HepG2 (cell line): ENCODE results near the gene NFATC3. TPM values are rescaled to one million over a fixed set of nuclear protein-coding genes. Genes with fewer than 3 reads are reported as not detected.

ENCODE experiments used
- ATAD3A ChIP-seq: sonication (generic); formaldehyde crosslinking; IDR thresholded peaks from 2 replicates; pipeline ENCODE4 v1.4.0; 2020; ENCODE audit warnings: missing genetic modification reagents
- CAMTA2 ChIP-seq: sonication (generic); formaldehyde crosslinking; IDR thresholded peaks from 2 replicates; pipeline ENCODE4 v1.4.0; 2020; ENCODE audit warnings: mild to moderate bottlenecking, missing genetic modification reagents, borderline replicate concordance
- GTF2F1 ChIP-seq: fragments of 150-350 bp; IDR thresholded peaks from 2 replicates; pipeline ENCODE4 v1.6.1; 2014; ENCODE audit warnings: low read length
- KDM5A ChIP-seq: fragments of 200-600 bp; sonication (generic); IDR thresholded peaks from 2 replicates; pipeline ENCODE4 v1.7.0; 2018; ENCODE audit warnings: antibody characterized with exemption, mild to moderate bottlenecking, low read length, borderline replicate concordance
- MED8 ChIP-seq: sonication (generic); formaldehyde crosslinking; IDR thresholded peaks from 2 replicates; pipeline ENCODE4 v1.8.1; 2023; ENCODE audit warnings: mild to moderate bottlenecking, missing genetic modification reagents; ENCODE audit not compliant: insufficient replicate concordance
- MTA3 ChIP-seq: sonication (generic); formaldehyde crosslinking; IDR thresholded peaks from 2 replicates; pipeline ENCODE4 v1.4.0; 2020; ENCODE audit warnings: missing genetic modification reagents
- TP53 ChIP-seq: sonication (generic); formaldehyde crosslinking; conservative IDR thresholded peaks from 2 replicates; pipeline ENCODE4 v1.4.0; 2020; ENCODE audit warnings: missing genetic modification reagents
- ZNF652 ChIP-seq: IDR thresholded peaks from 2 replicates; pipeline ENCODE4 v1.6.1; 2016; ENCODE audit warnings: low read depth, borderline replicate concordance
- ZNF768 ChIP-seq: sonication (generic); formaldehyde crosslinking; IDR thresholded peaks from 2 replicates; pipeline ENCODE4 v1.4.0; 2020; ENCODE audit warnings: missing genetic modification reagents
- polyA plus RNA-seq, 8 experiments: library from polyadenylated mRNA; depleted of rRNA in 3 of 8; stranded (reverse) in 7 of 8; unstranded in 1 of 8; fragments of >200 nt; fragmentation: Illumina TruSeq in 4 of 8; extraction: Trizol in 4 of 8; gene quantifications; 2 replicates each; pipeline versions ENCODE4 v1.2.1 to v1.2.3, GENCODE V29; 2011 to 2016; ENCODE audit warnings: low read depth in 4 of 8, missing spikeins in 1 of 8, mixed read lengths in 1 of 8; ENCODE audit not compliant: insufficient read depth in 1 of 8
- total RNA-seq, 5 experiments: library from RNA; depleted of rRNA; stranded (reverse); fragments of >200 nt; fragmentation: Illumina TruSeq; extraction: Trizol; gene quantifications; 2 replicates each; pipeline ENCODE4 v1.2.3, GENCODE V29; 2016; ENCODE audit warnings: low read depth in 1 of 5
- TF ChIP-seq, protein P1 (sequence below): IDR thresholded peaks from 2 replicates; pipeline ENCODE4 v1.4.0; 2020; ENCODE audit warnings: mild to moderate bottlenecking, missing genetic modification reagents
- TF ChIP-seq, protein P2 (sequence below): IDR thresholded peaks from 2 replicates; pipeline ENCODE4 v1.6.1; 2016
- TF ChIP-seq, protein P3 (sequence below): sonication (generic); formaldehyde crosslinking; IDR thresholded peaks from 2 replicates; pipeline ENCODE4 v1.8.0; 2022; ENCODE audit warnings: missing genetic modification reagents, mild to moderate bottlenecking, moderate library complexity, borderline replicate concordance
- TF ChIP-seq, protein P4 (sequence below): sonication (generic); formaldehyde crosslinking; IDR thresholded peaks from 2 replicates; pipeline ENCODE4 v1.4.0; 2020; ENCODE audit warnings: missing genetic modification reagents, borderline replicate concordance
- TF ChIP-seq, protein P5 (sequence below): sonication (generic); formaldehyde crosslinking; IDR thresholded peaks from 2 replicates; pipeline ENCODE4 v1.5.0; 2020; ENCODE audit warnings: mild to moderate bottlenecking, low read depth, missing genetic modification reagents, borderline replicate concordance

NFATC3 gene
- total and polyA plus RNA-seq, 2 of the 13 experiments (the other 11 are each of a cell fraction or from before 2014, with no cell fraction given): 52.6 to 62.7 TPM

DNA sequence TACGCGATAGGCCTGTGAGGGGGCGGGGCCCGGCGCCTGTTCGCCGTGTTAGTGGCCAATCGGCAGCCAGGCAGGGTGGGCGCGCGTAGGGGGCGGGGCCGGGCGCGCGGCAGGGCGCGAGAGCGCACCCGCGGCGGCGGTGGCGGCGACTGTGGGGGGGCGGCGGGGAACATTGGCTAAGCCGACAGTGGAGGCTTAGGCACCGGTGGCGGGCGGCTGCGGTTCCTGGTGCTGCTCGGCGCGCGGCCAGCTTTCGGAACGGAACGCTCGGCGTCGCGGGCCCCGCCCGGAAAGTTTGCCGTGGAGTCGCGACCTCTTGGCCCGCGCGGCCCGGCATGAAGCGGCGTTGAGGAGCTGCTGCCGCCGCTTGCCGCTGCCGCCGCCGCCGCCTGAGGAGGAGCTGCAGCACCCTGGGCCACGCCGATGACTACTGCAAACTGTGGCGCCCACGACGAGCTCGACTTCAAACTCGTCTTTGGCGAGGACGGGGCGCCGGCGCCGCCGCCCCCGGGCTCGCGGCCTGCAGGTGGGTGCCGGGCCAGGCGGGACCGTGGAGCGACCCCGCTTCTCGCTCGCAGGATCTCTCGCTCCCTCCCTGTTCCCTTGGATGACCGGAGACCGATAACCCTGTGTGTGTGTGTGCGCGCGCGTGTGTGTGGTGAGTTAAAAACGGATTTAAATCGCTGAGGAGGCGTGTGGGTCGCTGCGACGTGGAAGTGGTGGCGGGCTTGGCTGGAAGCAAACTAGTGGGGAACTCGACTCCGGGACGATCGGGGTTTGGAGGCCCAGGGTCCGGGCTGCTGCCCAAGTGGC, at the start of gene NFATC3 (continued):
- TF ChIP-seq, protein P1, sequence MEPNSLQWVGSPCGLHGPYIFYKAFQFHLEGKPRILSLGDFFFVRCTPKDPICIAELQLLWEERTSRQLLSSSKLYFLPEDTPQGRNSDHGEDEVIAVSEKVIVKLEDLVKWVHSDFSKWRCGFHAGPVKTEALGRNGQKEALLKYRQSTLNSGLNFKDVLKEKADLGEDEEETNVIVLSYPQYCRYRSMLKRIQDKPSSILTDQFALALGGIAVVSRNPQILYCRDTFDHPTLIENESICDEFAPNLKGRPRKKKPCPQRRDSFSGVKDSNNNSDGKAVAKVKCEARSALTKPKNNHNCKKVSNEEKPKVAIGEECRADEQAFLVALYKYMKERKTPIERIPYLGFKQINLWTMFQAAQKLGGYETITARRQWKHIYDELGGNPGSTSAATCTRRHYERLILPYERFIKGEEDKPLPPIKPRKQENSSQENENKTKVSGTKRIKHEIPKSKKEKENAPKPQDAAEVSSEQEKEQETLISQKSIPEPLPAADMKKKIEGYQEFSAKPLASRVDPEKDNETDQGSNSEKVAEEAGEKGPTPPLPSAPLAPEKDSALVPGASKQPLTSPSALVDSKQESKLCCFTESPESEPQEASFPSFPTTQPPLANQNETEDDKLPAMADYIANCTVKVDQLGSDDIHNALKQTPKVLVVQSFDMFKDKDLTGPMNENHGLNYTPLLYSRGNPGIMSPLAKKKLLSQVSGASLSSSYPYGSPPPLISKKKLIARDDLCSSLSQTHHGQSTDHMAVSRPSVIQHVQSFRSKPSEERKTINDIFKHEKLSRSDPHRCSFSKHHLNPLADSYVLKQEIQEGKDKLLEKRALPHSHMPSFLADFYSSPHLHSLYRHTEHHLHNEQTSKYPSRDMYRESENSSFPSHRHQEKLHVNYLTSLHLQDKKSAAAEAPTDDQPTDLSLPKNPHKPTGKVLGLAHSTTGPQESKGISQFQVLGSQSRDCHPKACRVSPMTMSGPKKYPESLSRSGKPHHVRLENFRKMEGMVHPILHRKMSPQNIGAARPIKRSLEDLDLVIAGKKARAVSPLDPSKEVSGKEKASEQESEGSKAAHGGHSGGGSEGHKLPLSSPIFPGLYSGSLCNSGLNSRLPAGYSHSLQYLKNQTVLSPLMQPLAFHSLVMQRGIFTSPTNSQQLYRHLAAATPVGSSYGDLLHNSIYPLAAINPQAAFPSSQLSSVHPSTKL (CRISPR knock-in tag): no peak
- TF ChIP-seq CAMTA2 (CRISPR knock-in tag) (no peak; the same call in 1 of the 2 replicates), GTF2F1 (no peak), MED8 (CRISPR knock-in tag) (no peak), MTA3 (CRISPR knock-in tag) (no peak), ATAD3A (no peak), ZNF768 (CRISPR knock-in tag) (peak; percentile 73), KDM5A (peak; percentile 60; the same call in 1 of the 2 replicates), ZNF652 (CRISPR knock-in tag) (no peak), TP53 (no peak)
- TF ChIP-seq, protein P2, sequence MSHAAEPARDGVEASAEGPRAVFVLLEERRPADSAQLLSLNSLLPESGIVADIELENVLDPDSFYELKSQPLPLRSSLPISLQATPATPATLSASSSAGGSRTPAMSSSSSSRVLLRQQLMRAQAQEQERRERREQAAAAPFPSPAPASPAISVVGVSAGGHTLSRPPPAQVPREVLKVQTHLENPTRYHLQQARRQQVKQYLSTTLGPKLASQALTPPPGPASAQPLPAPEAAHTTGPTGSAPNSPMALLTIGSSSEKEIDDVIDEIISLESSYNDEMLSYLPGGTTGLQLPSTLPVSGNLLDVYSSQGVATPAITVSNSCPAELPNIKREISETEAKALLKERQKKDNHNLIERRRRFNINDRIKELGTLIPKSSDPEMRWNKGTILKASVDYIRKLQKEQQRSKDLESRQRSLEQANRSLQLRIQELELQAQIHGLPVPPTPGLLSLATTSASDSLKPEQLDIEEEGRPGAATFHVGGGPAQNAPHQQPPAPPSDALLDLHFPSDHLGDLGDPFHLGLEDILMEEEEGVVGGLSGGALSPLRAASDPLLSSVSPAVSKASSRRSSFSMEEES (CRISPR knock-in tag): no peak
- TF ChIP-seq, protein P3, sequence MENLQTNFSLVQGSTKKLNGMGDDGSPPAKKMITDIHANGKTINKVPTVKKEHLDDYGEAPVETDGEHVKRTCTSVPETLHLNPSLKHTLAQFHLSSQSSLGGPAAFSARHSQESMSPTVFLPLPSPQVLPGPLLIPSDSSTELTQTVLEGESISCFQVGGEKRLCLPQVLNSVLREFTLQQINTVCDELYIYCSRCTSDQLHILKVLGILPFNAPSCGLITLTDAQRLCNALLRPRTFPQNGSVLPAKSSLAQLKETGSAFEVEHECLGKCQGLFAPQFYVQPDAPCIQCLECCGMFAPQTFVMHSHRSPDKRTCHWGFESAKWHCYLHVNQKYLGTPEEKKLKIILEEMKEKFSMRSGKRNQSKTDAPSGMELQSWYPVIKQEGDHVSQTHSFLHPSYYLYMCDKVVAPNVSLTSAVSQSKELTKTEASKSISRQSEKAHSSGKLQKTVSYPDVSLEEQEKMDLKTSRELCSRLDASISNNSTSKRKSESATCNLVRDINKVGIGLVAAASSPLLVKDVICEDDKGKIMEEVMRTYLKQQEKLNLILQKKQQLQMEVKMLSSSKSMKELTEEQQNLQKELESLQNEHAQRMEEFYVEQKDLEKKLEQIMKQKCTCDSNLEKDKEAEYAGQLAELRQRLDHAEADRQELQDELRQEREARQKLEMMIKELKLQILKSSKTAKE: no peak
- TF ChIP-seq, protein P4, sequence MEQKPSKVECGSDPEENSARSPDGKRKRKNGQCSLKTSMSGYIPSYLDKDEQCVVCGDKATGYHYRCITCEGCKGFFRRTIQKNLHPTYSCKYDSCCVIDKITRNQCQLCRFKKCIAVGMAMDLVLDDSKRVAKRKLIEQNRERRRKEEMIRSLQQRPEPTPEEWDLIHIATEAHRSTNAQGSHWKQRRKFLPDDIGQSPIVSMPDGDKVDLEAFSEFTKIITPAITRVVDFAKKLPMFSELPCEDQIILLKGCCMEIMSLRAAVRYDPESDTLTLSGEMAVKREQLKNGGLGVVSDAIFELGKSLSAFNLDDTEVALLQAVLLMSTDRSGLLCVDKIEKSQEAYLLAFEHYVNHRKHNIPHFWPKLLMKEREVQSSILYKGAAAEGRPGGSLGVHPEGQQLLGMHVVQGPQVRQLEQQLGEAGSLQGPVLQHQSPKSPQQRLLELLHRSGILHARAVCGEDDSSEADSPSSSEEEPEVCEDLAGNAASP (CRISPR knock-in tag): no peak
- TF ChIP-seq, protein P5, sequence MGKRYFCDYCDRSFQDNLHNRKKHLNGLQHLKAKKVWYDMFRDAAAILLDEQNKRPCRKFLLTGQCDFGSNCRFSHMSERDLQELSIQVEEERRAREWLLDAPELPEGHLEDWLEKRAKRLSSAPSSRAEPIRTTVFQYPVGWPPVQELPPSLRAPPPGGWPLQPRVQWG (CRISPR knock-in tag): no peak
